Gastrocnemius medialis (tissue), 4 donors: Measurements from ENCODE around the gene SCAF1.

Experiments
- POLR2A ChIP-seq, 2 donors: fragments of 450-650 bp; IDR thresholded peaks; one replicate each; pipeline ENCODE4 v1.6.1; 2017; ENCODE audit warnings: antibody characterized with exemption in 2 of 2, mild to moderate bottlenecking in 2 of 2, moderate library complexity in 2 of 2
- TF ChIP-seq, protein P1 (sequence below), 5 experiments: fragments of 450-650 bp in 3 of 5; fragments of 200-600 bp in 2 of 5; sonication (generic) in 2 of 5; IDR thresholded peaks in 4 of 5; conservative IDR thresholded peaks in 1 of 5; 1 replicate in 4 of 5; 2 replicates in 1 of 5; pipeline ENCODE4 v1.5.1; 2016 to 2019; ENCODE audit warnings: antibody characterized with exemption in 5 of 5, mild to moderate bottlenecking in 3 of 5, moderate library complexity in 3 of 5

GRCh38 chr19:49624967-49625910 lies 16.8 kb upstream of the SCAF1 start:
- TF ChIP-seq, protein P1, sequence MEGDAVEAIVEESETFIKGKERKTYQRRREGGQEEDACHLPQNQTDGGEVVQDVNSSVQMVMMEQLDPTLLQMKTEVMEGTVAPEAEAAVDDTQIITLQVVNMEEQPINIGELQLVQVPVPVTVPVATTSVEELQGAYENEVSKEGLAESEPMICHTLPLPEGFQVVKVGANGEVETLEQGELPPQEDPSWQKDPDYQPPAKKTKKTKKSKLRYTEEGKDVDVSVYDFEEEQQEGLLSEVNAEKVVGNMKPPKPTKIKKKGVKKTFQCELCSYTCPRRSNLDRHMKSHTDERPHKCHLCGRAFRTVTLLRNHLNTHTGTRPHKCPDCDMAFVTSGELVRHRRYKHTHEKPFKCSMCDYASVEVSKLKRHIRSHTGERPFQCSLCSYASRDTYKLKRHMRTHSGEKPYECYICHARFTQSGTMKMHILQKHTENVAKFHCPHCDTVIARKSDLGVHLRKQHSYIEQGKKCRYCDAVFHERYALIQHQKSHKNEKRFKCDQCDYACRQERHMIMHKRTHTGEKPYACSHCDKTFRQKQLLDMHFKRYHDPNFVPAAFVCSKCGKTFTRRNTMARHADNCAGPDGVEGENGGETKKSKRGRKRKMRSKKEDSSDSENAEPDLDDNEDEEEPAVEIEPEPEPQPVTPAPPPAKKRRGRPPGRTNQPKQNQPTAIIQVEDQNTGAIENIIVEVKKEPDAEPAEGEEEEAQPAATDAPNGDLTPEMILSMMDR (IDR thresholded peaks at IDR 0.05 in 4 of 5, conservative IDR thresholded peaks at IDR 0.05 in 1 of 5) = no peak
- no peak for TF ChIP-seq POLR2A (IDR thresholded peaks at IDR 0.05)
